WERI-Rb-1 (cell line): ENCODE data around the gene CTDSPL.
A peak's percentile ranks its signal among the peaks of the same experiment; 100 is the strongest.

ENCODE experiments used
- DNase-seq: peaks from one replicate; pipeline ENCODE4 v3.0.0-alpha.2; 2020
- H3K27ac ChIP-seq: fragments of 250-450 bp; sonication (Bioruptor Pico); 2 replicates; pipeline ENCODE4 v1.5.1; 2020; ENCODE audit warnings: mild to moderate bottlenecking, moderate library complexity
- H3K27me3 ChIP-seq: fragments of 250-450 bp; sonication (Bioruptor Pico); 2 replicates; pipeline ENCODE4 v1.5.1; 2021; ENCODE audit warnings: mild to moderate bottlenecking, low read depth, moderate library complexity; ENCODE audit not compliant: insufficient read depth, severe bottlenecking
- H3K36me3 ChIP-seq: fragments of 250-450 bp; sonication (Bioruptor Pico); 2 replicates; pipeline ENCODE4 v1.5.1; 2020; ENCODE audit warnings: mild to moderate bottlenecking, moderate library complexity
- H3K4me3 ChIP-seq: 2 replicates; pipeline ENCODE4 v1.5.1; 2011; ENCODE audit warnings: low read depth, mild to moderate bottlenecking, control low read depth, low read length
- H3K9me3 ChIP-seq: fragments of 250-450 bp; sonication (Bioruptor Pico); 2 replicates; pipeline ENCODE4 v1.5.1; 2021; ENCODE audit warnings: mild to moderate bottlenecking, moderate library complexity; ENCODE audit not compliant: severe bottlenecking
- CTCF ChIP-seq: IDR thresholded peaks from 2 replicates; pipeline ENCODE4 v1.5.1; 2011; ENCODE audit warnings: low read depth, mild to moderate bottlenecking, control low read depth, inconsistent platforms, low read length

CTDSPL gene

DNA sequence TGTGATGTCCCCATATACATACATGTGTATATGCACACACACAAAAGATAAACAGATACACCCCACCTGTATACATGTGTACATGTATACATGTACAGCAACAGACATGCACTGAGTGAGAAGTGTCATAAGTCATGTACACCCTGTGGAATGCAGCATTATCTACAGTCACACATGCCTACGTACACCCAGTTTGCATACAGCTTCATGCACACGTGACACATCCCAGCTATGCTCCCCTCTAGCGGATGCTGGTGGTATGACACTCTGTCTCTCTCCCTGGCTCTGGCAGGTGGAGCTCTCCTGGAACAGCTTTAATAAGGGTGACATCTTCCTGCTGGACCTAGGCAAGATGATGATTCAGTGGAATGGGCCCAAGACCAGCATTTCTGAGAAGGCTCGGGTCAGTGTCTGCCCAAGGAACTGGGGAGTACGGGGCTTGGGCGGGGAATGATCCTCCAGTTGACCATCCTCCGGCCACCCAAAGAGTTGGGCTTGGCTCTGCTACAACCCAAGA lies 135.2 kb downstream of the CTDSPL start:
- H3K36me3 ChIP-seq: no peaks in the 10 kb centered on the region
- no peak overlapping the region for H3K27ac ChIP-seq
- H3K9me3 ChIP-seq: no peaks in the 10 kb centered on the region
- peak; percentile 96 for TF ChIP-seq CTCF
- H3K27me3 ChIP-seq: no peaks in the 10 kb centered on the region
- DNase-seq: peak; percentile 82
- no peak overlapping the region for H3K4me3 ChIP-seq

DNA sequence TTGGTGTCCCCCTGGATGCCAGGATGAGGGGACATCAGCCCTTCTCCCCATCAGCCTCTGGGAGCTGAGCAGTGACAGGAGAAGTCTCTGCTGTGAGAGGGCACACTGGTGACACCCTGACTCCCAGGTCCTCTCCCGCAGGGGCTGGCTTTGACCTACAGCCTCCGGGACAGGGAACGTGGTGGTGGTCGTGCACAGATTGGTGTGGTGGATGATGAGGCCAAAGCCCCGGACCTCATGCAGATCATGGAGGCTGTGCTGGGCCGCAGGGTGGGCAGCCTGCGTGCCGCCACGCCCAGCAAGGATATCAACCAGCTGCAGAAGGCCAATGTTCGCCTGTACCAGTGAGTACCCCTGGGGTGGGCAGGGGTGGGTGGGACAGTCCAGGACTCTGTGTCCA lies 135.7 kb downstream of the CTDSPL start:
- TF ChIP-seq CTCF: no peak
- no peaks in the 10 kb centered on the region; the same call in 1 of the 2 replicates for H3K36me3 ChIP-seq
- H3K4me3 ChIP-seq: no peak overlapping the region
- no peak overlapping the region for H3K27ac ChIP-seq
- H3K9me3 ChIP-seq: no peaks in the 10 kb centered on the region
- no peaks in the 10 kb centered on the region for H3K27me3 ChIP-seq
- DNase-seq: no peak

DNA sequence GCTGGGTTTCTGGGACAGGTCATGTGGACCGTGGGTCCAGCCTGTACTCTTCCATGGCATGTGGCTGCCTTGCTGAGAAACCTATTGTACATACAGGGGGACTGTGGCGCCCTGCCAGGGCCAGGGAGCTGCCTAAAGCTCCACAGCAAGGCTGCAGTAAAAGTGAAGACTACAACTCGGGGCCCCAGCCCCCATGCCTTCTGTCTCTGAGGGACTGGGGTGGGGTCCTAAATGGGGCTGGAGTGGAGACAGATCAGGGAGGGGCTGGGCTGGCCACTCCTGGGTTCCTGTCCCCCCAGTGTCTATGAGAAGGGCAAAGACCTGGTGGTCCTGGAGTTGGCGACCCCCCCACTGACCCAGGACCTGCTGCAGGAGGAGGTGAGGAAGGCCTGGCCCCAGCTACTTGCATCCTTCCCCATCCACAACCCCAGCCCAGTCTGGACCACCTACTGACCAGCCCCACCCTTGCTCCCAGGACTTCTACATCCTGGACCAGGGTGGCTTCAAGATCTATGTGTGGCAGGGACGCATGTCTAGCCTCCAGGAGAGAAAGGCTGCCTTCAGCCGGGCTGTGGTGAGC lies 136.2 kb downstream of the CTDSPL start:
- Histone ChIP-seq H3K4me3 (no peak overlapping the region), H3K36me3 (no peaks in the 10 kb centered on the region; the same call in 1 of the 2 replicates), H3K27ac (no peak overlapping the region), H3K27me3 (no peaks in the 10 kb centered on the region), H3K9me3 (no peaks in the 10 kb centered on the region)
- no peak for DNase-seq
- no peak for TF ChIP-seq CTCF

GRCh38 chr3:37999836-38000235 lies 138.2 kb downstream of the CTDSPL start:
- no peak overlapping the region for H3K4me3 ChIP-seq
- H3K27ac ChIP-seq: no peak overlapping the region
- no peaks in the 10 kb centered on the region for H3K9me3 ChIP-seq
- no peak for TF ChIP-seq CTCF
- H3K36me3 ChIP-seq: no peaks in the 10 kb centered on the region; the same call in 1 of the 2 replicates
- DNase-seq: no peak
- H3K27me3 ChIP-seq: no peaks in the 10 kb centered on the region

DNA sequence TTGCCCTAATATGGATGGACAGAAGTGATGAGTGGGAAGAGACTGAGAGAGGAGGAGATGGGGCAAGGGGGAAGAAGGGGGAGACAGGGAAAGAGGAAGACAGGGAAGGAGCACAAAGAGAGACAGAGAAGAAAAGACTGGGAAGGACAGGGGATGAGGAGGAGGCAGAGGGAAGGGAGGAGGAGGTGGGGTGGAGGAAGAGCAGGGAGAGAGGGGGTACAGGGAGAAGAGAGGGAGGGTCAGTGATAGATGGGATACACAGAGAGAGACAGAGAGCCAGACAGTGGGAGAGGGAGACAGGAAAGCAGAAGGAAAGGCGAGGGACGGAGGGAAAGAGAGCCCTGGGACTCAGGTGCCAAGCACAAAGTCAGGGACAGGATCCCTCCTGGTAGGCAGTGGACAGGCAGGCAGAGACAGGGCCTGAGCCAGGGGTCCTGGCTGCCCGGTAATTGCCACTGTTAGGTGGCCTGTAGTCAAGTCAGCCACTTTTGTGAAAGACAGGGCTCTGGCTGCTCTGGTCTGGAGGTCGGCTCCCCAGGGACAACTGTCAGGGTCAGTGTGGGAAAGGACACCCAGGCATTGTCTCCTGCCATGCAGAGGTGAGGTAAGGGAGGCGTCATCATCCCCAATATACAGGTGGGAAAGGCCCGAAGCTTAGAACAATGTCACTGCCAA lies 138.7 kb downstream of the CTDSPL start:
- no peak overlapping the region for H3K27ac ChIP-seq
- H3K4me3 ChIP-seq: no peak overlapping the region
- no peaks in the 10 kb centered on the region for H3K9me3 ChIP-seq
- DNase-seq: no peak
- no peak for TF ChIP-seq CTCF
- H3K27me3 ChIP-seq: no peaks in the 10 kb centered on the region
- H3K36me3 ChIP-seq: no peaks in the 10 kb centered on the region; the same call in 1 of the 2 replicates
